ENCODE measurements around the gene LARP1.

DNA sequence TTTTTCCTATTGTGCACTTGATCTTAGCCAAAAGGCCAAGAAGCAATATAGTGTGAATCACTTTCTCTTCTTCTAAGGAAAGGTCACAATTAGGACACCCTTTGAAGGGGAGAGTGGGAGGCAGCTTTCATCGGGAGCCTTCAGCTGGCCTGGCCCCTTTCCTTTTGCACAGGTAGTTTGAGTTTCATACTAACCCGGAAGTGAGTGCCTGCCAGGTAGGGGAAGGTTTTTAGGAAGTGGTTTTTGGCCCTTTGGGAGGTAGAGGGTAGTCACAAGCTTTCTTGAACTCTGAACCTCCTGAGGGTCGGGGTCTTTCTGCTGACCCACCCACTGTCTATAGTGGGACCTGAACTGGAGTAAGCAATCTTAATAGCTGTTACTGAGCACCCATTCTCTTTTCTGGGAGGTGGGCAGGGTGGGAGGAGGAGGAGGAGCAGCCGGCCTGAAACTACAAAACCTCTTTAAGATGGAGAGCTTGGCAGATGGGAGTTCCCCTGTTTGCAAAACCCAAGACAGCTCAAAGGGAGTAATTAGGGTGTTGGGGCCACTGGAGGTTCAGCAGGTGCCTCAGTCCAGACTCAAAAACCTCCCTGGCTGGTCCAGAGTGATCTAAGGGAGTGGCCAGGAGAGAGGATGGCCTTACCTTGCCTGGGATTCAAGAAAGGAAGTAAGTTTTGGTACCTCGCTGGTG lies 6.0 kb downstream of the LARP1 start:
- TF ChIP-seq, protein P1, sequence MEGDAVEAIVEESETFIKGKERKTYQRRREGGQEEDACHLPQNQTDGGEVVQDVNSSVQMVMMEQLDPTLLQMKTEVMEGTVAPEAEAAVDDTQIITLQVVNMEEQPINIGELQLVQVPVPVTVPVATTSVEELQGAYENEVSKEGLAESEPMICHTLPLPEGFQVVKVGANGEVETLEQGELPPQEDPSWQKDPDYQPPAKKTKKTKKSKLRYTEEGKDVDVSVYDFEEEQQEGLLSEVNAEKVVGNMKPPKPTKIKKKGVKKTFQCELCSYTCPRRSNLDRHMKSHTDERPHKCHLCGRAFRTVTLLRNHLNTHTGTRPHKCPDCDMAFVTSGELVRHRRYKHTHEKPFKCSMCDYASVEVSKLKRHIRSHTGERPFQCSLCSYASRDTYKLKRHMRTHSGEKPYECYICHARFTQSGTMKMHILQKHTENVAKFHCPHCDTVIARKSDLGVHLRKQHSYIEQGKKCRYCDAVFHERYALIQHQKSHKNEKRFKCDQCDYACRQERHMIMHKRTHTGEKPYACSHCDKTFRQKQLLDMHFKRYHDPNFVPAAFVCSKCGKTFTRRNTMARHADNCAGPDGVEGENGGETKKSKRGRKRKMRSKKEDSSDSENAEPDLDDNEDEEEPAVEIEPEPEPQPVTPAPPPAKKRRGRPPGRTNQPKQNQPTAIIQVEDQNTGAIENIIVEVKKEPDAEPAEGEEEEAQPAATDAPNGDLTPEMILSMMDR (IDR thresholded peaks at IDR 0.05), result no peak
- TF ChIP-seq EZH2 (IDR thresholded peaks at IDR 0.05; ENCODE audit: borderline replicate concordance, insufficient read depth, low read depth, low read length, poor library complexity, severe bottlenecking), result no peak
